Inflammatory macrophage (primary cell): ENCODE results near the gene BICD1.
A peak's percentile ranks its signal among the peaks of the same experiment; 100 is the strongest.
"Not testable (repeated sequence)": the region's sequence is repeated elsewhere in the genome, so short reads cannot be mapped to it uniquely, and the experiment has no call there.

ENCODE experiments used
- DNase-seq, 2 donors: peaks; one replicate each; pipeline ENCODE4 v3.0.0-alpha.2; 2020 to 2022
- total RNA-seq, 18 experiments: gene quantifications; one replicate each; lab custom pipeline; 2026; ENCODE audit warnings: mixed read lengths in 6 of 18, inconsistent platforms in 2 of 18; lab: John Stamatoyannopoulos, UW

The BICD1 gene
- 1.5 to 13.6 (median 5.3) reads per million in 18 experiments for total RNA-seq

DNA sequence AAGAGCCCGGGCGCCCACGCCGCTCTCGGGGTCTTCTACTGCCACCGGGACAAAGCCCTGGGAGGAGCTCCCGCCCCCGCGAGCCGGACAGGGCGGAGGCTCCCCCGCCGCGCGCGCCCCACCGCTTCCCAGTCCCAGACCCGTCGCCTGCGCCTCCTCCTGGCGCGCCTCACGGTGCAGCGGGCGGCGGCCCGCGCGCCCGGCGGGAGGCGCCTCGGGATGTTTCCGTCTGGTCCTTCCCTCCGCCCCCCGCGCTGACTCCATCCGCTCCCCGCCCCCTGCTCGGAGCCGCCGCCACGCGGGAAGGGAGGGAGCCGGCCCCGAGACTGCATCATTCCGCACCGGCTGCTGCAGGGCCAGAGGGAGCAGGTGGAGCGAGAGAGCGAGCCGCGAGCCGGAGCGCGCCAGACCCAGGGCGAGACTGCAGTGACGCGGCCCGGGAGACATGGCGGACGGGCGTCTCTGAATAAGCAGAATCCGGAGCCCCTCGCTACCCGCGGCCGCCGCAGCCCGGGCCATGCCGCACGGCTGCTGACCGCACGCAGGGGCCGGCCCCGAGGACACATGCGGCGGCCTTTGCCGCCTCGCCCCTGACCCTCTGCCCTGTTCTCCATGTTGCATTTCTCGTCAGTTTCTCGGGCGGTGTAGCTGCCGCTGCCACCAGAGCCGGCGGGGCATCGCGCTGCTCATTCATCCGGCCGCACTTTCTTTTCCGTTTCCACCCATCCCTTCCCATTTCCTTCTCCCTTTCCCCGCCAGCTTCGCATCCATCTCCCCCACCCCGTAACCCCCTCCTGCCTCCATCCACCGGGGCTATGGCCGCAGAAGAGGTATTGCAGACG, at the start of gene BICD1:
BICD1 (plus strand) TSS at position 331 of the 842 bp plus-strand sequence; CDS start at position 816, 485 bp downstream.
- peak; percentile 77 to 81 for DNase-seq

GRCh38 chr12:32061033-32061432, 45.6 kb upstream of the BICD1 start:
- no peak for DNase-seq

DNA sequence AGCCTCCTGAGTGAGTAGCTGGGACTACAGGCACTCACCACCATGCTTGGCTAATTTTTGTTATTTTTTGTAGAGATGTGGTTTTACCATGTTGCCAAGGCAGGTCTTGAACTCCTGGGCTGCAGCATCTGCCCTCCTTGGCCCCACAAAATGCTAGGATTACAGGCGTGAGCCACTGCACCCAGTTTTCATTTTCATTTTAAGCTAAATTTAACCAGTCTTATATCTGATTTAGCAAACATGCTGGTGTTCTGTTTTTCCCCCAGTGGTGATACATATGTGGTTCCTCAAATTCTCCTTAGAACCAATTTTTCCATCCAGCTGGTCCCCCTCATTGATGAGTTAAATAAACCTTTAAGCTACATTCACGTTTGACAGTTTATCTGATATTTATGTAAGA, 43.8 kb upstream of the BICD1 start:
- peak; percentile 8 to 15 for DNase-seq

- no peak for DNase-seq
These were observed 42.9 kb upstream of the BICD1 start for GRCh38 chr12:32063796-32064195.

DNA sequence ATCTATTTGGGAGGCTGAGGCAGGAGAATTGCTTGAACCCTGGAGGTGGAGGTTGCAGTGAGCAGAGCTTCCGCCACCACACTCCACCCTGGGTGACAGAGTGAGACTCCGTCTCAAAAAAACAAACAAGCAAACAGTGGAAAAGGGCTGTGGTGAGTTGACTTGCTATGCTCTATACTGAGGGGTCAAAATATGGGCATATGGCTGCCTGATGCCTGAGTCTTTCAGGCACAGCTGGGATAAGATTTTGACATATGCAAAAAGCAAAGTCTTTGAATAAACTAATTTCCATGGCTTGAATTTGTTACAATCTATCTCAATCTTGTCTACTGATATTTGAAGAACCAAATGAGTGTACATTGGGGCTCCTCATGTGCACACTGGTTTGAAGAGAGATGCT, 40.4 kb upstream of the BICD1 start:
- DNase-seq = no peak

DNA sequence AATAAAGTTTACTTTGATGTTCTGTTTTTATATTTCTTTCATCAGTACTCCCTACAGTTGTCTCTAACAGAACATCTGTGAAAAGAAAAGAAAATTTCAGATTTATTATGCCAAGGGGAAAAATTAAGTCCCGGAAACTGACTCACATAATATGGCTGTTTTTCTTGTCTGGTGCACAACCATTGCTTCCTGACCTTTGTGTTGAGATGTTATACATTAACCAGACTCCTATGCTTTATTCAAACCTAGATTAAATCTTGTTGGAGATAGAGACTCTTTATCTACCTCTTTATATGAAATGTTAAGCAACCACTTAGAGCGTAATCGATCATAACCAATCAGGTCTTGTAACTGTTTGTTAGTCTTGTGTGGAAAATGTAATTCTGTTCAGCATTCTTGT, 37.6 kb upstream of the BICD1 start:
- no peak for DNase-seq

- no peak for DNase-seq
These were observed 36.9 kb upstream of the BICD1 start for GRCh38 chr12:32069731-32070130.

GRCh38 chr12:32070370-32070769, 36.3 kb upstream of the BICD1 start:
- no peak for DNase-seq

DNA sequence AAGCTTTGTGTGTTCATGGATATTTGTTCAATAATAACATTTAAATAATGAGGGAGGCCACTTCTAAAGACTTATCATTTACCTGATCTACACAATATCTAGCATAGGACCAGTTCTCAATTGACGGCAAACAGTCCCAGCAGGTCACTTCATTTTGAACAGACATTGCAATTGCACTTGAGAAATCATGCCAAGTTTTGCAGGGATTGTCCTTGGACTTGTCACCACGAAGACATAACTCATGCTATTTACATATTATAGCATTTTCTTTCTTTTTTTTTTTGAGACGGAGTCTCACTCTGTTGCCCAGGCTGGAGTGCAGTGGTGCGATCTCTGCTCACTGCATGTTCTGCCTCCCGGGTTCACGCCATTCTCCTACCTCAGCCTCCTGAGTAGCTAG, 34.5 kb upstream of the BICD1 start:
- no peak for DNase-seq

DNA sequence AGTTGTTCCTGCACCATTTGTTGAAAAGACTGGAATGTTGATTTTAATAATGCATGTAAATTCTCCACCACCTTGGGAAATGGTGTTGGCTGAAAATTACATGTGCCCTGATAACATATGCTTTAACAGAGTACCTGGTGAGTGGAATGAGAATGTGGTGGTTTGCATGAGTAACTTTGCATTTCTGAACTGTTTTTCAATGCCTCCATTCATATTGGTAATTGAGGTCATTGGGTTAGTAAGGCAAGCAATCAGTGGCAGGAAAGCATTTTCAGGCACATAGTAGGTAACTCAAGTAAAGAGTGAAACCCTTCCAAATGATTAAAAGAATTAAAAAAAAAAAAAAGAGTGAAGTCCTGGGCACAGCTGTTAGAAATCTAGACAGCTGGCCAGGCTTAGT, 32.2 kb upstream of the BICD1 start:
- DNase-seq = no peak

GRCh38 chr12:32076941-32077340, 29.7 kb upstream of the BICD1 start:
- no peak for DNase-seq

DNA sequence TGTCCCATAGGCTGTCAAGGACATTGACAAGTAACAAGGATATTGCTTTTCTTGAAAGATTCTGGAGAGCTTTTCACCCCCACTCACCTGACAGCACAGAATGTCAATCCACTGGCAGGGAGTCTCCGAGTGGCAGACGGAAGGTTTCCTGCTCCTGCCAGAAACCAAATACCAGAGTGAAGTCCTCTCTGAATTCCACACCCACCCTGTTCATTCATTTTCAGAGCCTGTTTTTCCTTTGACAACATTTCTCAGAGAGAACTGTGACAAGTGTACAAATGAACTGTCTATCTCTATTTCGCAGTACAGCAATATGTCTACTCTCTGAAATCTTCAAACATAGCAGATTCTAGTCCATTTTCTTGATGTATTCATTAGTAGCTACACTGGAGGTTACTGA, 26.2 kb upstream of the BICD1 start:
- no peak for DNase-seq

GRCh38 chr12:32083489-32083888, 23.2 kb upstream of the BICD1 start:
- no peak for DNase-seq

DNA sequence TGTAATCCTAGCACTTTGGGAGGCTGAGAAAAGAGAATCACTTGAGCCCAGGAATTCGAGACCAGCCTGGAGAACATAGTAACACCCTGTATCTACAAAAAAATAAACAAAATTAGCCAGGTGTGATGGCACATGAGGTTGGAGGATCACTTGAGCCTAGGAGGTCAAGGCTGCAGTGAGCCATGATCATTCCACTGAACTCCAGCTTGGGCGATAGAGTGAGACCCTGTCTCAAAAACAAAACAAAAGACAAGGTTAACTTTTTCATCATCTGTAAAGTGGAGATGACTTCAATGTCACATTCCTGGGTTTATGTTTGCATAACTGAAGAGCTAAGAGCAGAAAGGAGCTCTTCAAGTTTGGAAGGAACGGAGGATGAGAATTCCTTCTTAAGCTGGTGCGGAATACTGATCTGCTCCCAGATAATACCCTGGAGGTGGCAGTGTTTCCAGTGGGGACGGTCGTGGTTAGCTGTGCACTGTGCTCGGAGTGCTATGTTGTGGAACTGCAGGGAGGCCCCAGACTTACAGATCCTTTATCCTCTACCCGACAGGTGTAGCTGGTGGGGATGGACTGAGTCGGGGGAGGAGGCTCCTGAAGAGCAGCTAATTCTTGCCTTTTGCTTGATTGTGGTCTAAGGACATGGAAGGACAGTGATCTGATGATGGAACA, 22.5 kb upstream of the BICD1 start:
- no peak for DNase-seq

- no peak for DNase-seq
These were observed 21.9 kb upstream of the BICD1 start for GRCh38 chr12:32084753-32085152.

DNA sequence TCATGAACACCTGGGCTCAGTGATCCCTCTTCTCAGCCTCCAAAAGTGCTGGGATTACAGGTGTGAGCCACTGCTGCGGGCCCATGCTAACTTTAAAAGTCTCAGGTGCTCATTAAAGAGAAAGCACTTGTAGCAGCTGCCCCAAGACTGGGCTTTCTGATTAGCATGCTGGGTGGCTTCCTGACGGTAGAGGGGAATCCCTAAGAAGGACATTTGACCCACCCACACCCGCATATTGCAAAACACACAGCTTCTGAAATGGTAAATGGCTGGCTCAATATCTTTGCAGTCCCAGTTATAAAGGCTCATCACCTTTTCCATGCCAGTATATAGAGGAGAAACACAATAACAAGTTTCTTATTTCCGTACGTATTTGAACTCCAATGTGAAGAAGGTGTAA, 19.3 kb upstream of the BICD1 start:
- peak; percentile 60 to 85 for DNase-seq

DNA sequence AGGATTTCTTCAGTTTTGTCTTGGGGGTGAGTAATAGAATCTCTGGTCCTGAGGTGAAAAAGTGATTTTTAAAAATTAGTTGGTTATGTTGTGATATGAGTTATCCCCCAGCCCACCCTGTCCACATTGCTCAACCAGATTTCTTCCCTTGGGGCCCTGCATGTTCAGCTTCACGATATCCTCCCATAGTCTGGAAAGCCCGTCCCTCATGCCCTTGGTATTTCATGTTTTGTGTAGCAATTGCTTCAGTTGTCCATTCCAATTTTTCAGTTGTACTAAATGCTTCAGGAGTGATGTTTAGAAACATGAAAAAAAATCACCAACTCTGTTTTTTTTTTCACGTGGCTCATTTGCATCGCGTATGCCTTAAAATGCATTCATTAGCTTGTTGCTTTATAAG, 17.5 kb upstream of the BICD1 start:
- no peak for DNase-seq

- no peak for DNase-seq
These were observed 17.1 kb upstream of the BICD1 start for GRCh38 chr12:32089586-32089985.

- no peak for DNase-seq
These were observed 15.0 kb upstream of the BICD1 start for GRCh38 chr12:32091696-32092095.

- DNase-seq = no peak
These were observed 8.5 kb upstream of the BICD1 start for GRCh38 chr12:32098112-32098511.

- DNase-seq = not testable (repeated sequence)
These were observed 7.4 kb upstream of the BICD1 start for GRCh38 chr12:32099275-32099674.

- DNase-seq = no peak
These were observed 6.3 kb upstream of the BICD1 start for GRCh38 chr12:32100361-32100760.

GRCh38 chr12:32100888-32101287, 5.8 kb upstream of the BICD1 start:
- DNase-seq = no peak

GRCh38 chr12:32102234-32102633, 4.4 kb upstream of the BICD1 start:
- no peak for DNase-seq
